Pancreas (tissue), 10 donors: ENCODE results near the gene TLL2. TPM values are rescaled to one million over a fixed set of nuclear protein-coding genes. Genes with fewer than 3 reads are reported as not detected.

ENCODE experiments used
- ATAC-seq, 4 donors: fragments of 200-7000 bp; cut with Tn5 transposase; one replicate each; pipeline versions ENCODE4 v1.8.0 to v1.9.1; 2020; ENCODE audit warnings: mild to moderate bottlenecking in 4 of 4, moderate library complexity in 4 of 4
- DNase-seq, 6 donors: peaks; one replicate each; pipeline ENCODE4 v3.0.0-alpha.2; 2020
- FAIRE-seq: peaks from 2 replicates; lab custom pipeline; 2012; peaks lifted over from hg19 to GRCh38; lab: Jason Lieb, UNC
- H3K27ac ChIP-seq, 4 donors: fragments of 200-600 bp; sonication (generic); 1 replicate in 3 of 4; 2 replicates in 1 of 4; pipeline versions ENCODE4 v1.5.0 to v1.8.0; 2020
- H3K27me3 ChIP-seq, 4 donors: fragments of 200-600 bp; one replicate each; pipeline ENCODE4 v1.8.0; 2021
- H3K36me3 ChIP-seq, 3 donors: fragments of 200-600 bp; sonication (generic) in 1 of 3; one replicate each; pipeline versions ENCODE4 v1.5.0 to v1.8.0; 2020 to 2021
- H3K4me1 ChIP-seq, 3 donors: fragments of 200-600 bp; one replicate each; pipeline ENCODE4 v1.8.0; 2021
- H3K4me3 ChIP-seq, 4 donors: fragments of 200-600 bp; sonication (generic) in 2 of 4; one replicate each; pipeline versions ENCODE4 v1.5.0 to v1.8.0; 2020 to 2021
- H3K9me3 ChIP-seq, 4 donors: fragments of 200-600 bp; one replicate each; pipeline ENCODE4 v1.8.0; 2021
- CTCF ChIP-seq, 4 donors: fragments of 200-600 bp; sonication (generic) in 3 of 4; IDR thresholded peaks; one replicate each; pipeline versions ENCODE4 v1.5.0 to v1.8.0; 2021; ENCODE audit warnings: antibody characterized with exemption in 4 of 4
- WGBS, 2 donors: extraction: QIAGEN DNeasy Blood & Tissue Kit; methylation state at CpG; one replicate each; pipeline ENCODE4 v1.1.7; 2013; 5-methylcytosine and 5-hydroxymethylcytosine counted together
- intact Hi-C, 3 donors: fragments of 100-400 bp; cut with DNase I; formaldehyde crosslinking; loops; one replicate each; pipeline versions ENCODE4 v1.11.1 to v1.14.2; 2022
- polyA plus RNA-seq, 2 donors: library from polyadenylated mRNA; stranded (reverse); fragments of 200-250 nt; gene quantifications; one replicate each; pipeline ENCODE4 v1.2.3, GENCODE V29; 2013
- total RNA-seq, 6 donors: library from RNA; stranded (reverse); fragmentation: NEBNext Ultra II Directional in 4 of 6; extraction: Animal tissue kit (Norgen Biotek cat#: 25700) in 4 of 6; gene quantifications; one replicate each; pipeline versions ENCODE4 v1.2.1 to v1.2.4, GENCODE V29; 2021 to 2023
- donor health status: healthy with polysubstance abuse.
- donor health status: DM: no; HTN: no; CAD: no; lungs with moderate emphysema.
- donor health status: DM: no; HTN: no; CAD: no.
- donor health status: control.
- donor health status: control.
- donor health status: Bipolar disorder and iron deficiency.
- donor health status: DM: yes; HTN: yes; CAD: no.
- donor health status: DM: no; HTN: no; CAD: no.
- donor health status: DM: no; HTN: no; CAD: no.
- donor health status: DM: yes; HTN: yes; CAD: no.

TLL2 gene
- total and polyA plus RNA-seq, 8 donors: 0.14 to 0.97 (median 0.27) TPM

- intact Hi-C loops: loop anchor here in 1 of 3 donors (10.0 kb wide), 1 partner anchor 122 kb away; no protein-coding TSS in a partner anchor
- Histone ChIP-seq H3K9me3 (no peaks in the 10 kb centered on the region), H3K27me3 (no peaks in the 10 kb centered on the region), H3K27ac (no peak overlapping the region), H3K36me3 (peaks cover 0 to 6% (median 0%) of the 10 kb centered on the region in 3 donors), H3K4me1 (peaks cover 0 to 8% (median 7%) of the 10 kb centered on the region in 3 donors), H3K4me3 (no peak overlapping the region)
- 86 to 100% methylated on average over 1 of the region's 1 CpG for WGBS, 2 donors
- TF ChIP-seq CTCF (IDR thresholded peaks at IDR 0.05): no peak
- ATAC-seq (no peak), DNase-seq (no peak), FAIRE-seq (no peak)
Measured at GRCh38 chr10:96517284-96517683, 3.6 kb upstream of the TLL2 start.

GRCh38 chr10:96516337-96516736, 2.6 kb upstream of the TLL2 start:
- Histone ChIP-seq H3K27me3 (no peaks in the 10 kb centered on the region), H3K4me1 (peaks cover 0 to 8% (median 7%) of the 10 kb centered on the region in 3 donors), H3K9me3 (no peaks in the 10 kb centered on the region), H3K27ac (no peak overlapping the region), H3K4me3 (no peak overlapping the region), H3K36me3 (peaks cover 0 to 6% (median 0%) of the 10 kb centered on the region in 3 donors)
- intact Hi-C loops: loop anchor here in 1 of 3 donors (10.0 kb wide), 1 partner anchor 122 kb away; no protein-coding TSS in a partner anchor
- FAIRE-seq: no peak
- no peak for DNase-seq
- ATAC-seq: no peak
- 86 to 90% methylated on average over 2 of the region's 2 CpGs for whole genome bisulfite sequencing, 2 donors
- no peak for TF ChIP-seq CTCF (IDR thresholded peaks at IDR 0.05)

- intact Hi-C loops: loop anchor here in 2 of 3 donors (5.0 to 10.0 kb wide), 2 partner anchors 118 to 121 kb away; no protein-coding TSS in a partner anchor
- no peak overlapping the region for H3K27ac ChIP-seq
- no peak for ATAC-seq
- peak overlapping the region; percentile 26 to 70 (median 40) for H3K4me3 ChIP-seq
- peak in 1 of 6 donors; percentile 37 for DNase-seq
- no peak for TF ChIP-seq CTCF (IDR thresholded peaks at IDR 0.05)
- H3K36me3 ChIP-seq: no peaks in the 10 kb centered on the region
- WGBS, 2 donors: 1% methylated on average over 31 of the region's 31 CpGs
- H3K9me3 ChIP-seq: no peaks in the 10 kb centered on the region
- H3K27me3 ChIP-seq: no peaks in the 10 kb centered on the region
- peaks cover 0 to 8% (median 7%) of the 10 kb centered on the region in 3 donors for H3K4me1 ChIP-seq
- no peak for FAIRE-seq
Measured at GRCh38 chr10:96513305-96513697, 425 bp downstream of the TLL2 start.

- DNase-seq (peak in 4 of 6 donors; percentile 33 to 77 (median 62)), ATAC-seq (peak; percentile 35 to 50 (median 42)), FAIRE-seq (no peak)
- no peak for TF ChIP-seq CTCF (IDR thresholded peaks at IDR 0.05)
- 1 to 2% methylated on average over 61 to 65 of the region's 65 CpGs for WGBS, 2 donors
- H3K4me3 ChIP-seq: peak overlapping the region; percentile 26 to 70 (median 40)
- H3K4me1 ChIP-seq: peaks cover 0 to 8% (median 7%) of the 10 kb centered on the region in 3 donors
- H3K36me3 ChIP-seq: no peaks in the 10 kb centered on the region
- no peaks in the 10 kb centered on the region for H3K27me3 ChIP-seq
- H3K9me3 ChIP-seq: no peaks in the 10 kb centered on the region
- intact Hi-C loops: loop anchor here in 2 of 3 donors (5.0 to 10.0 kb wide), 2 partner anchors 118 to 120 kb away; no protein-coding TSS in a partner anchor
- H3K27ac ChIP-seq: no peak overlapping the region
Measured at GRCh38 chr10:96512524-96513304, 1.0 kb downstream of the TLL2 start.
